ENCODE data around the gene RCBTB1. TPM values are rescaled to one million over a fixed set of nuclear protein-coding genes. Genes with fewer than 3 reads are reported as not detected.

The RCBTB1 gene
- total and polyA plus RNA-seq, 12 donors: 6.1 to 23.5 (median 18.2) TPM

- Histone ChIP-seq H3K9me3 (no peaks in the 10 kb centered on the region), H3K27me3 (no peaks in the 10 kb centered on the region), H3K4me3 (no peak overlapping the region), H3K27ac (no peak overlapping the region), H3K4me1 (peaks cover 0 to 35% (median 28%) of the 10 kb centered on the region in 9 donors), H3K36me3 (peaks cover 0 to 41% (median 4%) of the 10 kb centered on the region in 9 donors)
- no peak for TF ChIP-seq CTCF (IDR thresholded peaks at IDR 0.05)
- DNase-seq: no peak
- no peak for ATAC-seq
- intact Hi-C loops (cut with DNase I): no loop called here
- WGBS, 2 donors: 84 to 100% methylated on average over 3 of the region's 3 CpGs
Observed at GRCh38 chr13:49579501-49579900, 5.9 kb downstream of the RCBTB1 start.

GRCh38 chr13:49571299-49572240 lies 13.8 kb downstream of the RCBTB1 start:
- peaks cover 0 to 15% (median 4%) of the 10 kb centered on the region in 9 donors for H3K4me1 ChIP-seq
- TF ChIP-seq CTCF (IDR thresholded peaks at IDR 0.05): no peak
- DNase-seq (no peak), ATAC-seq (no peak)
- H3K4me3 ChIP-seq: no peak overlapping the region
- no peak overlapping the region for H3K27ac ChIP-seq
- H3K27me3 ChIP-seq: no peaks in the 10 kb centered on the region
- WGBS, 2 donors: 87 to 88% methylated on average over 8 of the region's 8 CpGs
- intact Hi-C loops (cut with DNase I): no loop called here
- H3K36me3 ChIP-seq: peaks cover 0 to 10% (median 2%) of the 10 kb centered on the region in 9 donors
- H3K9me3 ChIP-seq: no peaks in the 10 kb centered on the region

GRCh38 chr13:49569993-49570689 lies 15.2 kb downstream of the RCBTB1 start:
- intact Hi-C loops (cut with DNase I): no loop called here
- 94 to 97% methylated on average over 1 of the region's 1 CpG for WGBS, 2 donors
- Histone ChIP-seq H3K27ac (no peak overlapping the region), H3K4me3 (no peak overlapping the region), H3K4me1 (peaks cover 0 to 10% (median 0%) of the 10 kb centered on the region in 9 donors), H3K36me3 (peaks cover 0 to 20% (median 4%) of the 10 kb centered on the region in 9 donors), H3K27me3 (no peaks in the 10 kb centered on the region), H3K9me3 (no peaks in the 10 kb centered on the region)
- TF ChIP-seq CTCF (IDR thresholded peaks at IDR 0.05): no peak
- DNase-seq: no peak
- ATAC-seq: no peak

- WGBS, 2 donors: 78 to 86% methylated on average over 5 of the region's 5 CpGs
- TF ChIP-seq CTCF (IDR thresholded peaks at IDR 0.05): no peak
- peaks cover 0 to 10% (median 0%) of the 10 kb centered on the region in 9 donors for H3K4me1 ChIP-seq
- H3K27ac ChIP-seq: no peak overlapping the region
- no peaks in the 10 kb centered on the region for H3K9me3 ChIP-seq
- no peaks in the 10 kb centered on the region for H3K27me3 ChIP-seq
- peaks cover 0 to 34% (median 4%) of the 10 kb centered on the region in 9 donors for H3K36me3 ChIP-seq
- ATAC-seq (peak in 1 of 8 donors; percentile 45), DNase-seq (no peak)
- intact Hi-C loops (cut with DNase I): no loop called here
- H3K4me3 ChIP-seq: no peak overlapping the region
Observed at GRCh38 chr13:49567491-49567890, 17.9 kb downstream of the RCBTB1 start.

All from heart right ventricle (tissue), 16 donors.